ENCODE results near the gene SLC45A3.
"Not testable (repeated sequence)": the region's sequence is repeated elsewhere in the genome, so short reads cannot be mapped to it uniquely, and the experiment has no call there.

The SLC45A3 gene, protein sequence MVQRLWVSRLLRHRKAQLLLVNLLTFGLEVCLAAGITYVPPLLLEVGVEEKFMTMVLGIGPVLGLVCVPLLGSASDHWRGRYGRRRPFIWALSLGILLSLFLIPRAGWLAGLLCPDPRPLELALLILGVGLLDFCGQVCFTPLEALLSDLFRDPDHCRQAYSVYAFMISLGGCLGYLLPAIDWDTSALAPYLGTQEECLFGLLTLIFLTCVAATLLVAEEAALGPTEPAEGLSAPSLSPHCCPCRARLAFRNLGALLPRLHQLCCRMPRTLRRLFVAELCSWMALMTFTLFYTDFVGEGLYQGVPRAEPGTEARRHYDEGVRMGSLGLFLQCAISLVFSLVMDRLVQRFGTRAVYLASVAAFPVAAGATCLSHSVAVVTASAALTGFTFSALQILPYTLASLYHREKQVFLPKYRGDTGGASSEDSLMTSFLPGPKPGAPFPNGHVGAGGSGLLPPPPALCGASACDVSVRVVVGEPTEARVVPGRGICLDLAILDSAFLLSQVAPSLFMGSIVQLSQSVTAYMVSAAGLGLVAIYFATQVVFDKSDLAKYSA

DNA sequence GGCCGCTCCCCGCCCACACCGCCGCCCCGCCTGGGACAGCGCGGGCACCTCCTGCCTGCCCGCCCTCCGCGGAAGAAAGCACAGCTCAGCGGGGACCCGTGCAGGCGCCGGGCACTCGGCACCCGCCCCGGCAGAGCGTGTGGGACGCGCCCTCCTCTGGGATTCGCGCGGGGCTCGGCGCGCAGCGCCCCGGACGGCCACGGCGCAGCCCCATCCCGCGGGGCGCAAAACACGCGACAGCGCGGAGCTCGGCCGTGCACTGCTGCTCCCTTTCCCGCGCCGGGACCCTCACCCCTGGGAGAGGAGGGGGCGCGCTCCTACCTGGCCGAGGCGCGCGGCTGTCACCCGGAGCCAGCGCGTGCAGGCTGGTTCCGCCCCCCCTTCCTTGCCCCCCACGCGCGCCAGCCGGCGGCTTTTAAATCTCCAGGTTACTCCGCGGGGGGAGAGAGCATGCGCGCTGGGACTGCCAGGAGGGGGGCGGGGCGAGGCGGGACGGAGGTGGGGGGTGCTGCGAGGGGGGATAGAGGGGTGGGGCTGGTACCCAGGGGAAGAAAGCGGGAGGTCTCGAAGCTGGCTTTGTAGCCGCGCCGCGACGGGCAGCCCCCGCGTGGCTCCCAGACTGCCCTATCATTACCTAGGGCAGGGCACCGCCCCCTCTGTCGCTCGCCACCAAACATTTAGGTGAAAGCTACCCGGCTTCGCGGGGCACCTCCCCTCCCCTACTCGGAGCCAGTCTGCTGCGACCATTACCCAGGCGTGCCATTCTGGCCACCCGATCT lies at the start of gene SLC45A3:
TSS of gene SLC45A3 (minus strand) at position 437 of the 779 bp plus-strand sequence. CDS start 15,853 bp downstream, outside the sequence.
- no peak for DNase-seq

DNA sequence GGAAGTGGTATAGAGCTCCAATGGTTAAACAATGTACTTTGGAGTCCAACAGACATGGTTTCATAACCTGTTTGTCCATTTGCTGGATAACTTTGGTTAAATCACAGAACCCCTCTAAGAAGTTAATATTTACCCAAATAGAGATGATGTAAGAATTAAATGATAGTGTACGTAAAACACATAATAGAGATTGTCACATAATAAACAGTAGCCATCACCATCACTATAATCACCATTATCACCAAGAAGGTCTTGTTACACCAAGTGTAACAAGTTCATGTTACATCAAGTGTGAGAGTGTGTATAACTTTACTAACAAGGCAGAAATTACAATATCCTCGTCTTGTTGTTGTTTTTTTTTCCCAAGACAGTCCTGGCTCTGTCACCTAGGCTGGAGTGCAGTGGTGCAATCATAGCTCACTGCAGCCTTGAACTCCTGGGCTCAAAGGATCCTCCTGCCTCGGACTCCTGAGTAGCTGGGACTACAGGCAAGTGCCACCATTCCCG lies 46.4 kb upstream of the SLC45A3 start:
- no peak for DNase-seq

DNA sequence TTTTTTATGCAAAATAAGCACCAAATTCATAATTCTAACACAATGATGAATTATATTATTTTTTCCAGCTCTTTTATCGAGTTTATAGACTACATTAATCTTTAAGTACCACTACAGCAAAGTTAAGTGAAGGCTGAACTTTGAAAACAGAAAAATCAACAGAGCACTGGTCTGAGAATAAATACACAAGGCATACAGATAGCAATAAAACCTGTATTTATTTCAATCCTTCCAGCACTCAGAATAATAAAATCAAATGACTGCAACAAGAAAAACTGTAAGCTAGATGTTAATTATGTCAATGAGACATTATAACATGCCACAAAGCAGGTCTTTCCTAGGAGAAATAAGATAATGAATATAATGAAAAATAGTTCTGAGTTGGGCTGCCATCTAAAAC lies 45.2 kb upstream of the SLC45A3 start:
- DNase-seq = no peak

DNA sequence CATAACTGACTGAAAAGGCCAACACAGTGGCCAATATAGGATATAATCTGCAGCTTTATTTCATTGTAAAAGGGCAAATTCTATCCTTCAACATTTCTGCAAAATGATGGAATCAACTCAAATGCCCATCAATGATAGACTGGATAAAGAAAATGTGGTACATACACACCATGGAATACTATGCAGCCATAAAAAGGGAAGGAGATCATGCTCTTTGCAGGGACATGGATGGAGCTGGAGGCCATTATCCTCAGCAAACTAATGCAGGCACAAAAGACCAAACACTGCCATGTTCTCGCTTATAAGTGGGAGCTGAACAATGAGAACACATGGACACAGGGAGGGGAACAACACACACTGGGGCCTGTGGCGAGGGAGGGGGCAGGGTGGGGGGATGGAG lies 40.4 kb upstream of the SLC45A3 start:
- DNase-seq = not testable (repeated sequence)

DNA sequence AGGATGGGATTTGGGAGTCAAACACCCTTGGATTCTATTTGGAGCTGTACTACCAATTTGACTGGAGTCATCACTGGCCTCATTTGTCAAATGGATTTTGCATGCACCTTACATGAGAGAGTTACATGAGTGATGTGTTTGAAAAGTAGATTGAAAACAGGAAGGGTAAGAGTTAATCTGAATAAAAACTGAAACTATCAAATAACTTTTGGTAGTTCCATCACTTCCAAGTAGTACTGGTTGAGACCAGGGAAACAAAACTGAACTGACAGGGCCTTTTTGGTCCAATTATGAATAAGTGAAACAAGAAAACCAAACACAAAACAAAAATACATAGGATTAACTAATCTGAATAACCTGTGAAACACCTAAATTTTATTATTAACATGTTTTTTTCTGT lies 39.5 kb upstream of the SLC45A3 start:
- DNase-seq = no peak

DNA sequence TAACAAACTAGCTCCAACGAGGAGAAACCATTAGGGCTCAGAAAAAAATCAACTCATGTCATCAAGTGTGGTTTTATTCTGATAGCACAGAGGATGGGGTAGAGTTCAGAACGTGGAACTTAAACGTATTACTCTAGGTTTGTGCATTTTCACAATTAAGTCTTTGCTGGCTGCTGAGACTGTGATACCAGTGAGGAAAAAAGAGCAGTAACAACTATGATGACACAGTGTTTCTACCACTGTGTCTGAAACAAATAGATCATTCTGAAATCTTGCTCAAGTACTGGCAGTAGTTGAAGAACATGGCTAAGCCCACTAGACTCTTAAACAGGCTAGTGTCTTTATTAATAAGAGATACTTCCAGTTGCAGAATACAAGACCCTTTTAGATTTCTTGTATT lies 38.7 kb upstream of the SLC45A3 start:
- no peak for DNase-seq

DNA sequence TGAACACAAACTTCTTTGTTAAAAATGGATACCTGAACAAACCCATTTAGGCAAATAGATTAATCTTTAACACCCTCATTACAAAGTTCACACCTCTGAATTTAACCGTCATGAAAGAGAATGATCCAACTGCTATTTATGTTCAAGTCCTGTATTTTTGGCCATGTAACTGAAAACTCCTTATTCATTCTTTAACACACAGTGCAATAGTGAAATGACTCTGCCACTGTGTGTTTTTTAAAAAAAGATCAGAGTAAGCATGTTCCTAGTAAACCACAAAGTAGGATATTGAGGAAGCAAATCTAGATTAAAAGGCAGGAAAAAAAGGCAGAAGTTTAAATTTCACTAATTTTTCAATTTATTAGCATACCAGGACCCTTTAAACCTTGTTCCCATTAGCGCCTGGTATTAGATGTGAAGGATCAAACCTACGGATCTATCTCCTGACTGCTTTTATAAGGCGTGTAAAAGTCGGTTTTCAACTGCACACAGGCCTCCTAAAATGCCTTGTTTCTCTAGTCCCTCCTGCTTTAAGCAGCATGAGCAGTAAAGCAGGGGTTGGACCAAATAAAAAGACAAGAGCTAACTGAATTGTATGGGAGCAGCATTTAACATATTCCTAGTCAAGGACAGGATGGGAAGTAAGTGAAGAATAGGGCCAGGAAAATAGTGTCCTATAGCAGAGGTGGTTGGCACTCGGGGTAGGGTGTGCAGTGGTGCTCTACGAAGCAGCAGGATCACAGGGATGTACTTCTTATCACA lies 36.2 kb upstream of the SLC45A3 start:
- no peak for DNase-seq

DNA sequence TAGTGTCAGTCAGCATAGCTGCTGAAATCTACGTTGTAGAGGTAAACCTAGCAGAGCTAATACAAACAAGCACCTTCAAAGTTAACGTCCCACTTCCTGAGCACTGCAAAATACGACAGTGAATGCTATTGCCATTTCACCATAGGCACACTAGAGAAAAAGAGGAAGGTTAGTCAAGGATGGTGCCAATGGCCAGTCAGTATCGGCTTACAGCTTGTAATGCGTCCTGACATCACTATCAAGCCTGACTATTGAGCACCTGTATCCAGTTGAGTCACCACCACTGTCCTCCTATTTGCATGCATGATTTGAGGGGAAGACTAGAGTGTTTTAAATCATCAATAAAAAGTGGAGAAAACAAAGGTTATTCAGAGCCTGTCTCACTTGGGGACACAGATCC lies 35.3 kb upstream of the SLC45A3 start:
- DNase-seq = no peak

DNA sequence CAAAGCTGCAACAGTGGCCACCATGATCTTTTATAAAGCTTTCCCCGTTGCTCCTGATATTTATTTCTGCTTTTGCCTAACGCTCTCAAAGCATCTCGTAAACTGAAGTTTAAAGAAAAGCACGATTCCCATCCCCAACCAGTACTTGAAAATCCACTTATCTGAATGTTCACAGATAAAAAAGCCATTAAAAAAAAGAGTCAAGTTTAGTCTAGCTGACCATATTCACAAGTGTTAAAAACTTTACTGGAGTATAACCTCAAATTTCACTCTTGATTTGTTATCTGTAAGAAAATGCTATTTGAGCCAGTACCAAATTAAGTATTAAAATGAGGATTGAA lies 34.6 kb upstream of the SLC45A3 start:
- DNase-seq = no peak

DNA sequence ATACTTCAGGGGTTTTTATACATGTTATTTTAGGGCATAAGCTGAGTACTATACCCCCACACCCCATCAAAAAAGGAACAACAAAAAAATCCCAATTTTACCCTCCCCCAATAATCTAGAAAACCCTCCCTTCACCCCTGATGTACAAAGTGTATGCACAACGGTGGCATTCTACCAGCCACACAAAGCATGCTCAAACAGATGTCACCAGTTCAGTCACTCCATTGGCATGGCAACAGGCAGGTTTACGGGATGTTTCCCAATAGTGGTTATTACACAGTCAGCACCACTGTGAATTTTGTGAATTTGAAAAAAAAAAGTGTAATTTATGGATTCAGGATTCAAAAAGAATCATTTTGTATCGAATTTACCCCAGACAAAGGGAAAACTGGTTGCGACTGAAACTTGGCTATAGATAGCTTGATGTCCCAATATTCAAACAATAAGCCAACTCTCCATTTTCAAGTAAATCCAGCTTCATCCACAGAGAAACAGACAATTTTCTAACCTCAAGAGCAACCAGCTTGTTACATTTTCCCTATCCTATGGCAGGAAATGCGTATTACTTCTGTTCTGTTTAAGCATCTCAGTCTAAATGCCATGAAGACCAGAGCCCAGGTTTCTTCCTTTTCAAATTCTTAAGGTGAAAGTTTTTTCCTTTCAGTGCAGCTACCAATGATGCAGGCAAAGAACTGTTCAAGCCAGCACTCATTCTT lies 34.0 kb upstream of the SLC45A3 start:
- DNase-seq = no peak

DNA sequence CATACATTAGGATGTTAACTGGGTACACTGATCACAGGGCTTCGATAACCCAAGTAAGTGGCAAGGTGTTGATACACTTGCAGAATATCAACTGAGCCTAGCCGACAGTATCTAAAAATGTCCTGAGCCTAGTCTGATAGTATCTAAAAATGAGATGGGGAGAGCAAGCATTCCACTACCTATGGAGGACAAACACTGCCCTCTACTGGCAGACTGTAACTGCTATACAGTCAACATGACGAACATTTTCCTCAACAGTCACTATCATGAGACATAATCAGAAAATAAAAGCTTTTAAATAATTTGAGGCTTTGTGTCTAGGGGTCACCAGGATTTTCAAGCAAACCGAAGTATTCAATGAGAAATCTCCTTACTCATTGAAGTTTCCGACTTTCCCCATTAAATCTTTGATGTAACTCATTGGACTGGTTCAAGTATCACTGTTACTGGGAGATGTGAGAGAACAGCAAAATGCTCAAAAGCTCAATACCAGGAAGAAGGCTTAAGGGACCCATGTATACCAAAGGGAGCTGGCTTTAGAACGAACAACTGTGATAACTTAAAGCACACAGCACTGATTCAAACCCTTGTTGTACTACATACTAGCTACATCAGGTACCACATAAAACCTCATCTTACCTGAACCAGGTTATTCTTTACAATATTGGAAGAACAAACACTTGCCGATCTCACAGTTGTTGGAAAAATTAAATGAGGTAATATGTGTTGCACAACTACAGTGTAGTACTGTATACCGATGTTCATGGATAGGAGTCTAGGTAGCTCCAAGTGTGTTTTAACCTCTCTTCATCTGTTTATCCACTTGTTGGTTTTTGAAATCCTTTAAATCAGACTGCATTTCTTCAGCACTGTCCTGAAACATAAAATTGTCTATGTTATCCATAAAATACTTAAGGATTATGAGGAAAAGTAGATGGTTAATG lies 31.1 kb upstream of the SLC45A3 start:
- DNase-seq = peak; percentile 5

DNA sequence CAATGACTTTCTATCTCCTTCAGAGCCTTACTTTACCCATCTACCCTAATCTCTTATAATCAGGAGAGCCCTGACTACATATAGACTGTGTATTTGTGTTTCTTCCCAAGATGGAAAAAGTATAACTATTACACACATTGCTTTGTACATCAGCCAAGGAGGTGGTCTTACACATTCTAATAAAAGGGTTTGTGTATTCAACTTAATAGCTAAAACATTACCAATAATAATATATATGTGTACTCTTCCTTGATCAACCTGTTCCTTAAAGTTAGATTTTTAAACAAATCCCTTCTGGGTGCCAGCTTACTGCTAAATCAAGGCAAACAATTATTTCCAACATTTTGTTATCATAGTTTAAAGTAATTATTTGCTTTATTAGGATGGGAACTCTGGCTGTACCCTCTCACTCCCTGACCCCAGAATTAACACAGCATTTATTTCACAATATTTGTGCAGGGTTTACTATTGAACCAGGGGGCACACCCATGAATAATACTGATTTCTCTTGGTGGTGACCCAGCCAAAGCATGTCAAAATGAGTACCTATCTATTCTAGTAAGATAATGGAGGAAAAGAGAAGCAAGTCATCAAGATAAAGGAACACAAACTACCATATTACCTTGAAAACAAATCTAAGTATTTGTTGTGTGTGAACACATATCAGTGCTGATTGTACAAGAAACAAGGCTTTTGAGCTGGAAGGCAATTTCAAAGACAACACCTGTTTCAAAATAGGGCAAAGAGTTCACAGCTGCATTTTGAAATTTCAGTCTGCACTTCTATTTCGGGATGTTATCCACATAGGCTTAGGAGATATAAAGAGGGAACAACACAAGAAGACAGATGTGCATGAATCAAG lies 30.1 kb upstream of the SLC45A3 start:
- no peak for DNase-seq

DNA sequence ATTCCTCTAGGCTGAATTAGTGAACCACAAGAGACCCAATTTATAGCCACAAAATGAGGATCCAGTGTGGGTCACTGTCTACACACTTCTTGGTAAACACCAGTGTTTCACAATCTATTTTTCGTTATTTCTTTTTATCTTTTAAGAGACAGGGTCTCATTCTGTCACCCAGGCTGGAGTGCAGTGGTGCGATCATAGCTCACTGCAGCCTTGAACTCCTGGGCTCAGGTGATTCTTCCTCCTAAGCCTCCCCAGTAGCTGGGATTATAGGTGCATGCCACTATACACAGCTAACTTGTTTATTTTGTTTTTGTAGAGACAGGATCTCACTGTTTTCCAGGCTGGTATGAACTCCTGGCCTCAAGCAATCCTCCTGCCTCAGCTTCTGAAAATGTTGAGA lies 29.3 kb upstream of the SLC45A3 start:
- no peak for DNase-seq

DNA sequence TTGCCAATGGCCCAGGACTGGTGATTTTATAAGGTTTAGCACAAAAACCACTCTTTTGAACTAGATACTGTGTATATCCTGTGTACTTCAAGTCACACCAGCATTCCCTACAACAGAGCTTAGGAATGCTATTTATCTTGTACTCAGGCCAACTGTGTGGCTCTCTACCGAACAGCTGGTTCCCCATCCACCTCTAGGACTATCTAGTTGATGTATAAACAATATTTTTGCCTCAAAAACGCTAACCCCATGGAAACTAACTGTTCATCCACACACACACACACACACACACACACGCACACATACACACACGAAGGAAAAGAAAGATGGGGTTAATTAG lies 28.7 kb upstream of the SLC45A3 start:
- DNase-seq = no peak

DNA sequence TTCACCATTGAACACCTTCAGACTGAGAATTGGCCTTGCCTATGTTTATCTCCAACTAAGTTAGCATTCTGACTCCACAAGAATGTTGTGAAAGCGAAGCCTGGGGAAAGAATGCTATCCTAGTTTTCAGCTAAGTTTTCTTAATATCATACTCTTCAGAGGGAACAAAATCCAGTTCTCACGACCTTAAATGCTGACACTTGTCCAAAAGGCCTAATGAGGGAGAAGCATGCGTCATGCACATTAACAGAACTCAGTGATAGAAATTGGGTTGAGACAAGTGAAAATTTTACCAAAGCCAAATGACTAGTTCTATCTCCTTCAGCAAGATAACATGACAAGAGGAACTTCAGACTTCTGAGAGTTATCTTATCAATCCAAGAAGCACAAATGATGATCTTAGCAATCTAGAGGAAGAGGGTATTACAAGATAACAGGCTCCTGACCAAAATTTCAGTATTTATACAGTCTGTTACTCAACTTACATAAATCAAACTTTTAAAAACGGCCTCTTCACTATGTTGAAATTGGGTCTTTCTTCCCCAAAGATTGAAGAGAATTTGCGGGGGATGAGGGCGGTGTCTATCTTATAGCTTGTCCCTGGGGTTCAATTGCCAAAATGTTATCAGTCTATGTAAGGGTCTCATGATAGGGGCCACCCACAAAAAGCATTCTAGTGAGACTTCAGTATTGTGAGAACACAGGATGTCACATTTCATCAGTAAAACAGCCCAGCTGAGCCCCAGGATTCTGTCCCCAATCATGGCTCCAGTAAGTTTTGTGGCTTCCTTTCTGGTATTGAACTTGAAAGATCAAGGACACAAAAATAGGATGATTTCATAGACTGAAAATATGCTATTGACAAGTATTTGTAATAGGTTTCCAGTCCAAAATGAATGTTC lies 26.5 kb upstream of the SLC45A3 start:
- DNase-seq = no peak

DNA sequence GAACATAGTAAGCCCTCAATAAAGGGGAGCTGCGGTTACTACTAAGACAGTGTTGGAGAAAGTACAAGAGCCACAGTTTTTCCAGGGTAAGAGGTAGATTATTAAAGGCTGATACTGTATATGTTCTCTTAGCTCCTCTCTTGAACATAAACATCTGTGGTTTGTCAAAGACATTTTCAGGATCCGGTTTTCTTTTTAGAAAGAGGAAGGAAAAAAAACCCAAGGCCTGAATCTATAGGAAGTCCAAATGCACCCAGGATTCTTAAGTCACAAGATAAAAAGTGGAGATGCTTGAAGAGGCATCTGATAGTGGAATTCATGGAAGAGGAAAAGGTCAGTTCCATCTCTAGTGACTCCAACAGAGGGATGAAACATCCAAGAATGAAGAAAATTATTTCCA lies 24.6 kb upstream of the SLC45A3 start:
- no peak for DNase-seq

DNA sequence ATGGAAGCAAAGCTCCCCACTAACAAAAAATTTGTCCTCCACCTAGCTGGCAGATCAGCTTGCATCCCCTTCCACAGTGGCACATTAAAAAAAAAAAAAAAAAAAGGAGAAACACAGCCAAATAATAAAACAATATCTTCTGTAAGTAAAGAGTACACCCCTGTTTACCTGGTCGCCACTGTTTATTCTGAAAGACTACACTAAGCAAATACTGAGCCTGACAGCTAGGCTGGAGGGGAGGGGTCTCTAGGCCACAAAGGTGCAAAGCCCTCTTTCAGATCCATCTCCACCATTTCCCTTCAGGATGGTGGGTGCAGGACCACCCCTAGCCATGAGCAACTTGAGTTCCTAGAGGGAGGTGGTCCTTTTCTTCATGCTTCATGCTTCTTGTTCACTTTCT lies 22.8 kb upstream of the SLC45A3 start:
- DNase-seq = peak; percentile 57

DNA sequence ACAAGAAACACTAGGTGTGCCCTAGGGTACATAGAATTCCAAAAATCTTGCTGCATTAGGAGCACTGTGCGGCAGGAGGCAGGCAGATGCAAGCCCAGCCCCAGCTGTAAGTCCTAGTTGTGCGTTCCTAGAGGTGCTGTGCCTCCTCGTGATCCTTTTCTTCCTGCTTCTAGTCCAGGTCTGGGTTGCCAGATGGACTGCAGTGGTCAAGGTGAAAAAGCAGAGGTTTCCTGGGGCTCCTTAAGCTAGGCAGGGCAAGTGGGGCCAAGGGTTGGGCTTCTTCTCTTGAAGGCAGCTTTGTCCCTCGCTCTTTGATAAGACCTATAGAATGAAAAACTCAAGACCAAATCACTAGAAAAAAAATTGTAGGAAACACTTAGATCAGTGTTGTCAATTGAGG lies 21.6 kb upstream of the SLC45A3 start:
- no peak for DNase-seq

DNA sequence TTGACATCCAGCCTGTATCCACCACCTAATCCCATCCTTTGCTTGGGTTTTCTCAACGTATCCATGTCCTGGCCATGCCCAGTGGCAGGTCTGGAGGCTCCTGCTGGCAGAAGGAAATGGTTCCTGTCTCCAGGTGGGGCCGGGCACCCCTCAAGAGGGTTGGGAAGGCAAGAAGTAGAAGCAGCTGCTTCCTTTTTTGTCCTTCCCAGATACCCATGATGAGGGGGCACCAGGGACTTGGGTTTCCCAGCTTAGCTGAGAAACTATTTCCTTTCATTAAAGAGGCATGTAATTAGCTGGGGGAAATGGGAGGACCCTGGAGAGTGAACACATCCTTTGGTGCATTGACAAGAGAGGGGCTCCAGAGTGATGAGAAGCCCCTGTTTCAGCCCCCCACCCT lies 21.1 kb upstream of the SLC45A3 start:
- no peak for DNase-seq
